ENCODE results near the gene PDE4B.

The PDE4B gene

GRCh38 chr1:66246351-66247269 is 453.9 kb downstream of the PDE4B start:
- Mint-ChIP-seq H3K4me1 (ENCODE audit: low read depth) (peaks cover 39% of the 10 kb centered on the region), H3K4me3 (peak overlapping the region; percentile 53), H3K27me3 (ENCODE audit: low read depth) (no peaks in the 10 kb centered on the region), H3K9me3 (no peaks in the 10 kb centered on the region), H3K27ac (peak overlapping the region; percentile 9), H3K36me3 (ENCODE audit: low read depth) (no peaks in the 10 kb centered on the region)
- DNase-seq (ENCODE audit: low spot score) = no peak

- peak overlapping the region; percentile 73 for H3K4me3 Mint-ChIP-seq
- peaks cover 42% of the 10 kb centered on the region for H3K4me1 Mint-ChIP-seq (ENCODE audit: low read depth)
- H3K27ac Mint-ChIP-seq = peak overlapping the region; percentile 82
- no peaks in the 10 kb centered on the region for H3K36me3 Mint-ChIP-seq (ENCODE audit: low read depth)
- H3K9me3 Mint-ChIP-seq = no peaks in the 10 kb centered on the region
- peak; percentile 52 for DNase-seq (ENCODE audit: low spot score)
- H3K27me3 Mint-ChIP-seq (ENCODE audit: low read depth) = no peaks in the 10 kb centered on the region
Measured at GRCh38 chr1:66247415-66248208, 454.9 kb downstream of the PDE4B start.

GRCh38 chr1:66248257-66248656 is 455.6 kb downstream of the PDE4B start:
- Mint-ChIP-seq H3K27ac (no peak overlapping the region), H3K4me3 (no peak overlapping the region), H3K27me3 (ENCODE audit: low read depth) (no peaks in the 10 kb centered on the region), H3K4me1 (ENCODE audit: low read depth) (peaks cover 44% of the 10 kb centered on the region), H3K9me3 (no peaks in the 10 kb centered on the region), H3K36me3 (ENCODE audit: low read depth) (no peaks in the 10 kb centered on the region)
- DNase-seq (ENCODE audit: low spot score) = no peak

GRCh38 chr1:66248746-66249145 is 456.1 kb downstream of the PDE4B start:
- DNase-seq (ENCODE audit: low spot score) = no peak
- no peak overlapping the region for H3K27ac Mint-ChIP-seq
- no peaks in the 10 kb centered on the region for H3K36me3 Mint-ChIP-seq (ENCODE audit: low read depth)
- no peaks in the 10 kb centered on the region for H3K9me3 Mint-ChIP-seq
- H3K4me3 Mint-ChIP-seq = peak overlapping the region; percentile 5
- H3K27me3 Mint-ChIP-seq (ENCODE audit: low read depth) = no peaks in the 10 kb centered on the region
- H3K4me1 Mint-ChIP-seq (ENCODE audit: low read depth) = peaks cover 46% of the 10 kb centered on the region

GRCh38 chr1:66250075-66250474 is 457.4 kb downstream of the PDE4B start:
- DNase-seq (ENCODE audit: low spot score) = no peak
- peaks cover 54% of the 10 kb centered on the region for H3K4me1 Mint-ChIP-seq (ENCODE audit: low read depth)
- H3K36me3 Mint-ChIP-seq (ENCODE audit: low read depth) = no peaks in the 10 kb centered on the region
- H3K9me3 Mint-ChIP-seq = no peaks in the 10 kb centered on the region
- H3K27ac Mint-ChIP-seq = no peak overlapping the region
- H3K27me3 Mint-ChIP-seq (ENCODE audit: low read depth) = peaks cover 3% of the 10 kb centered on the region
- no peak overlapping the region for H3K4me3 Mint-ChIP-seq

GRCh38 chr1:66250478-66250877 is 457.8 kb downstream of the PDE4B start:
- no peak overlapping the region for H3K27ac Mint-ChIP-seq
- H3K4me1 Mint-ChIP-seq (ENCODE audit: low read depth) = peaks cover 52% of the 10 kb centered on the region
- H3K36me3 Mint-ChIP-seq (ENCODE audit: low read depth) = no peaks in the 10 kb centered on the region
- DNase-seq (ENCODE audit: low spot score) = no peak
- peaks cover 3% of the 10 kb centered on the region for H3K27me3 Mint-ChIP-seq (ENCODE audit: low read depth)
- no peak overlapping the region for H3K4me3 Mint-ChIP-seq
- no peaks in the 10 kb centered on the region for H3K9me3 Mint-ChIP-seq

- Mint-ChIP-seq H3K27me3 (ENCODE audit: low read depth) (peaks cover 3% of the 10 kb centered on the region), H3K4me3 (no peak overlapping the region), H3K4me1 (ENCODE audit: low read depth) (peaks cover 49% of the 10 kb centered on the region), H3K27ac (no peak overlapping the region), H3K36me3 (ENCODE audit: low read depth) (no peaks in the 10 kb centered on the region), H3K9me3 (no peaks in the 10 kb centered on the region)
- no peak for DNase-seq (ENCODE audit: low spot score)
Measured at GRCh38 chr1:66251546-66251945, 458.9 kb downstream of the PDE4B start.

GRCh38 chr1:66253330-66253921 is 460.7 kb downstream of the PDE4B start:
- Mint-ChIP-seq H3K27me3 (ENCODE audit: low read depth) (peaks cover 3% of the 10 kb centered on the region), H3K9me3 (no peaks in the 10 kb centered on the region), H3K36me3 (ENCODE audit: low read depth) (no peaks in the 10 kb centered on the region), H3K27ac (no peak overlapping the region), H3K4me1 (ENCODE audit: low read depth) (peaks cover 33% of the 10 kb centered on the region), H3K4me3 (no peak overlapping the region)
- DNase-seq (ENCODE audit: low spot score) = no peak

GRCh38 chr1:66254785-66255184 is 462.1 kb downstream of the PDE4B start:
- Mint-ChIP-seq H3K4me1 (ENCODE audit: low read depth) (peaks cover 30% of the 10 kb centered on the region), H3K27me3 (ENCODE audit: low read depth) (peaks cover 3% of the 10 kb centered on the region), H3K36me3 (ENCODE audit: low read depth) (no peaks in the 10 kb centered on the region), H3K4me3 (no peak overlapping the region), H3K9me3 (no peaks in the 10 kb centered on the region), H3K27ac (no peak overlapping the region)
- no peak for DNase-seq (ENCODE audit: low spot score)

- H3K4me3 Mint-ChIP-seq = no peak overlapping the region
- peaks cover 33% of the 10 kb centered on the region for H3K4me1 Mint-ChIP-seq (ENCODE audit: low read depth)
- H3K9me3 Mint-ChIP-seq = no peaks in the 10 kb centered on the region
- DNase-seq (ENCODE audit: low spot score) = no peak
- peaks cover 10% of the 10 kb centered on the region for H3K27me3 Mint-ChIP-seq (ENCODE audit: low read depth)
- H3K36me3 Mint-ChIP-seq (ENCODE audit: low read depth) = no peaks in the 10 kb centered on the region
- no peak overlapping the region for H3K27ac Mint-ChIP-seq
Measured at GRCh38 chr1:66256629-66257572, 464.2 kb downstream of the PDE4B start.

- H3K4me1 Mint-ChIP-seq (ENCODE audit: low read depth) = peaks cover 34% of the 10 kb centered on the region
- H3K27ac Mint-ChIP-seq = no peak overlapping the region
- DNase-seq (ENCODE audit: low spot score) = no peak
- no peaks in the 10 kb centered on the region for H3K9me3 Mint-ChIP-seq
- no peaks in the 10 kb centered on the region for H3K36me3 Mint-ChIP-seq (ENCODE audit: low read depth)
- H3K27me3 Mint-ChIP-seq (ENCODE audit: low read depth) = peaks cover 17% of the 10 kb centered on the region
- no peak overlapping the region for H3K4me3 Mint-ChIP-seq
Measured at GRCh38 chr1:66258404-66259105, 465.9 kb downstream of the PDE4B start.

GRCh38 chr1:66261364-66261763 is 468.7 kb downstream of the PDE4B start:
- H3K4me1 Mint-ChIP-seq (ENCODE audit: low read depth) = peaks cover 26% of the 10 kb centered on the region
- H3K36me3 Mint-ChIP-seq (ENCODE audit: low read depth) = no peaks in the 10 kb centered on the region
- H3K9me3 Mint-ChIP-seq = no peaks in the 10 kb centered on the region
- no peak overlapping the region for H3K27ac Mint-ChIP-seq
- H3K27me3 Mint-ChIP-seq (ENCODE audit: low read depth) = peaks cover 15% of the 10 kb centered on the region
- no peak overlapping the region for H3K4me3 Mint-ChIP-seq
- DNase-seq (ENCODE audit: low spot score) = no peak

Data from T-helper 2 cell treated with Interferon-gamma antibody and Interleukin-4, amounts not matched to agents 5 μg/mL and 100 μg/mL, for 36 hours (primary cell).